Measurements from ENCODE around the gene LARGE2. TPM values are rescaled to one million over a fixed set of nuclear protein-coding genes. Genes with fewer than 3 reads are reported as not detected.

LARGE2 gene
- total RNA-seq, 3 donors from 2014 or later (not counting 1 experiment from before 2014, with no cell fraction given), result 0.40 to 1.7 (median 1.0) TPM

DNA sequence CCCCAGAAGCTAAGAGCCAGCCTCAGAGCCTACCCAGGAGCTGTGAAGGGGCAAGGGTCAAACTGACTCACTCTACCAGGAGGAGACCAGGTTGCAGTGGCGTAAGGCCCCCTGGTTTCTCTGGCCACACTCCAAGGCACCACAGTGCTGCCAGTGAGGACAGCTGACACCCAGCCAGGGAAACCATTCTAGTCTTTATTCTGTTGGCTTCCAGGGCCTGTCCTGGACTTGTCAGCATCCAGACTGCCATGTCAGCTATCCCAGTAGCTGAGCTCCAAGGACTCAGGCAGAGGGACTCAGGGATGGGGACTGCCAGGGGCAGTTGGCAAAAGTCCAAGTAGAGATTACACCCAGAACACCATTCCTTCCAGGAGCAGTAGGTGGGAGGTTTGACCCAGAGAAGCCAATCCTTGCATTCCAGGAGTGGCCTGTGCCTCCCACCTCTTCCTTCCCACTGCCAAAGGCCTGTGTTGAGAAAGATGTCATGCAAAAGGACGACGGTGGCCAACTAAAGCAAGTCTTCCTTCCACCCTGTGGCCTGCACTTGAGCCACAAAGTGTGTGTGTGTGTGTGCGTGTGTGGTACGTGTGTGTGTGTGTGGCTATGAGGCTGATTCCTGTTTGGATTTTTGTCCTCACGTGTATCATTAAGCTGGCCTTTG lies 40.6 kb upstream of the LARGE2 start:
- WGBS (ENCODE audit: insufficient coverage), result 100% methylated on average over 4 of the region's 6 CpGs
- H3K27me3 Mint-ChIP-seq (ENCODE audit: low read depth in 2 of 2), result peaks cover 0 to 3% of the 10 kb centered on the region in 2 donors
- H3K9me3 Mint-ChIP-seq, result no peaks in the 10 kb centered on the region
- peaks cover 5% of the 10 kb centered on the region for H3K27me3 ChIP-seq (ENCODE audit: control insufficient read depth, insufficient read depth, low read length)
- ATAC-seq, result no peak
- intact Hi-C loops (cut with micrococcal nuclease), result no loop called here
- peaks cover 12 to 16% of the 10 kb centered on the region in 2 donors for H3K4me1 Mint-ChIP-seq
- H3K9me3 ChIP-seq (ENCODE audit: control insufficient read depth, insufficient read depth, low read length), result no peaks in the 10 kb centered on the region
- TF ChIP-seq, protein P1, sequence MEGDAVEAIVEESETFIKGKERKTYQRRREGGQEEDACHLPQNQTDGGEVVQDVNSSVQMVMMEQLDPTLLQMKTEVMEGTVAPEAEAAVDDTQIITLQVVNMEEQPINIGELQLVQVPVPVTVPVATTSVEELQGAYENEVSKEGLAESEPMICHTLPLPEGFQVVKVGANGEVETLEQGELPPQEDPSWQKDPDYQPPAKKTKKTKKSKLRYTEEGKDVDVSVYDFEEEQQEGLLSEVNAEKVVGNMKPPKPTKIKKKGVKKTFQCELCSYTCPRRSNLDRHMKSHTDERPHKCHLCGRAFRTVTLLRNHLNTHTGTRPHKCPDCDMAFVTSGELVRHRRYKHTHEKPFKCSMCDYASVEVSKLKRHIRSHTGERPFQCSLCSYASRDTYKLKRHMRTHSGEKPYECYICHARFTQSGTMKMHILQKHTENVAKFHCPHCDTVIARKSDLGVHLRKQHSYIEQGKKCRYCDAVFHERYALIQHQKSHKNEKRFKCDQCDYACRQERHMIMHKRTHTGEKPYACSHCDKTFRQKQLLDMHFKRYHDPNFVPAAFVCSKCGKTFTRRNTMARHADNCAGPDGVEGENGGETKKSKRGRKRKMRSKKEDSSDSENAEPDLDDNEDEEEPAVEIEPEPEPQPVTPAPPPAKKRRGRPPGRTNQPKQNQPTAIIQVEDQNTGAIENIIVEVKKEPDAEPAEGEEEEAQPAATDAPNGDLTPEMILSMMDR (IDR thresholded peaks at IDR 0.05), result no peak
- H3K27ac Mint-ChIP-seq, result no peak overlapping the region
- peaks cover 12% of the 10 kb centered on the region for H3K4me1 ChIP-seq (ENCODE audit: control insufficient read depth, insufficient read depth, low read length)
- H3K4me3 ChIP-seq (ENCODE audit: low read length), result no peak overlapping the region
- DNase-seq, result no peak
- no peak overlapping the region for H3K27ac ChIP-seq (ENCODE audit: low read length)
- no peak overlapping the region for H3K4me3 Mint-ChIP-seq
- no peaks in the 10 kb centered on the region for H3K36me3 Mint-ChIP-seq
- H3K36me3 ChIP-seq (ENCODE audit: control insufficient read depth, insufficient read depth, low read length), result peaks cover 40% of the 10 kb centered on the region

DNA sequence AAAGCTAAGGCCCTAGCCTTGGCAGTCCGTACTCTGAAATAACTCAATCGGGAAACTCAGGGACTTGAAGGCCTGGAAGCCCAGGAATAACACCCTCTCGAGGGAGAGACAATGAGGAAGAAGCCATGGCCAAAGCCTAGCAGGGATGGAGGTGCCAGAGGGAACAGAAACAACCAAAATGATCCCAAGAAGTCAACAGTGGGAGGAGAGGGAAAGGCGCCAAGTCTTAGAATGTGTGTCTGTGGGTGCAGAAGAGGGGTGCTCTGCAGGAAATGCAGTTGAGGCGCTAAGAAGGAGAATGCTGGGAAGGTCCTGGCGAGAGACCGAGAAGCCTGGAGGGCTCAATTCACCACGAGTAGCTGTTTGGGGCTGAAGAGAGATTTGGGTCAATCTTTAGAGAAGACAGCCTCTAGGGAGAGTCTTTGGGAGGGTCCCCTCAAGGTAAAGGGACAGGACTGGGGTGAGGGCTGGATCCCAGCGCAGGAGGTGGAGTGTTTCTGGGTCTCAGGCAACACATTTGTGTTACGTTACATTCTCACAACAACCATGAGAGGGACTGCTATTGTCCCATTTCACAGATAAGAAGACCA lies 37.8 kb upstream of the LARGE2 start:
- Histone ChIP-seq H3K9me3 (ENCODE audit: control insufficient read depth, insufficient read depth, low read length) (no peaks in the 10 kb centered on the region), H3K27me3 (ENCODE audit: control insufficient read depth, insufficient read depth, low read length) (peaks cover 5% of the 10 kb centered on the region), H3K36me3 (ENCODE audit: control insufficient read depth, insufficient read depth, low read length) (peaks cover 20% of the 10 kb centered on the region), H3K27ac (ENCODE audit: low read length) (no peak overlapping the region), H3K4me3 (ENCODE audit: low read length) (no peak overlapping the region), H3K4me1 (ENCODE audit: control insufficient read depth, insufficient read depth, low read length) (peaks cover 12% of the 10 kb centered on the region)
- Mint-ChIP-seq H3K27me3 (ENCODE audit: low read depth in 2 of 2) (peaks cover 0 to 10% of the 10 kb centered on the region in 2 donors), H3K27ac (peak overlapping the region; percentile 34 to 38), H3K9me3 (no peaks in the 10 kb centered on the region), H3K4me3 (peak overlapping the region; percentile 79), H3K36me3 (no peaks in the 10 kb centered on the region), H3K4me1 (peaks cover 12 to 16% of the 10 kb centered on the region in 2 donors)
- TF ChIP-seq, protein P1 (IDR thresholded peaks at IDR 0.05), result no peak
- DNase-seq, result no peak
- WGBS (ENCODE audit: insufficient coverage), result 94% methylated on average over 10 of the region's 10 CpGs
- ATAC-seq, result no peak
- intact Hi-C loops (cut with micrococcal nuclease), result no loop called here

GRCh38 chr11:45885274-45885920 lies 37.1 kb upstream of the LARGE2 start, which contains the start of gene MAPK8IP1:
Gene MAPK8IP1 (plus strand): TSS chr11:45885651. CDS start chr11:45885821, 170 bp downstream.
- H3K9me3 ChIP-seq (ENCODE audit: control insufficient read depth, insufficient read depth, low read length), result no peaks in the 10 kb centered on the region
- Mint-ChIP-seq H3K36me3 (no peaks in the 10 kb centered on the region), H3K4me3 (peak within 1 kb of the TSS; percentile 79), H3K27ac (peak within 1 kb of the TSS; percentile 34 to 38), H3K9me3 (no peaks in the 10 kb centered on the region), H3K4me1 (peaks cover 12 to 16% of the 10 kb centered on the region in 2 donors), H3K27me3 (ENCODE audit: low read depth in 2 of 2) (peaks cover 0 to 12% of the 10 kb centered on the region in 2 donors)
- peaks cover 12% of the 10 kb centered on the region for H3K4me1 ChIP-seq (ENCODE audit: control insufficient read depth, insufficient read depth, low read length)
- H3K36me3 ChIP-seq (ENCODE audit: control insufficient read depth, insufficient read depth, low read length), result peaks cover 13% of the 10 kb centered on the region
- DNase-seq (peak; percentile 66 to 76), ATAC-seq (peak; percentile 87 to 91 (median 89))
- H3K4me3 ChIP-seq (ENCODE audit: low read length), result peak within 1 kb of the TSS; percentile 17
- H3K27ac ChIP-seq (ENCODE audit: low read length), result no peak within 1 kb of the TSS
- TF ChIP-seq, protein P1 (IDR thresholded peaks at IDR 0.05), result no peak
- intact Hi-C loops (cut with micrococcal nuclease), result no loop called here
- peaks cover 5% of the 10 kb centered on the region for H3K27me3 ChIP-seq (ENCODE audit: control insufficient read depth, insufficient read depth, low read length)
- WGBS (ENCODE audit: insufficient coverage), result 1% methylated on average over 73 of the region's 73 CpGs
